GM21515 (cell line): Measurements from ENCODE around the gene SPP2.

Experiments used
- ATAC-seq: cut with Tn5 transposase; IDR thresholded peaks from one replicate; pipeline ENCODE4 v1.9.1; 2021; ENCODE audit not compliant: unreplicated experiment

Gene SPP2

GRCh38 chr2:234091883-234092282 lies 41.4 kb downstream of the SPP2 start:
- no peak for ATAC-seq

GRCh38 chr2:234092344-234092743 lies 41.8 kb downstream of the SPP2 start:
- ATAC-seq, result no peak

GRCh38 chr2:234095301-234095700 lies 44.8 kb downstream of the SPP2 start:
- ATAC-seq, result no peak

- no peak for ATAC-seq
Observed at GRCh38 chr2:234096164-234096563, 45.7 kb downstream of the SPP2 start.

- no peak for ATAC-seq
Observed at GRCh38 chr2:234098681-234099080, 48.2 kb downstream of the SPP2 start.

GRCh38 chr2:234099266-234099665 lies 48.8 kb downstream of the SPP2 start:
- ATAC-seq, result no peak

- ATAC-seq, result no peak
Observed at GRCh38 chr2:234100686-234101085, 50.2 kb downstream of the SPP2 start.

- no peak for ATAC-seq
Observed at GRCh38 chr2:234102112-234102511, 51.6 kb downstream of the SPP2 start.

- no peak for ATAC-seq
Observed at GRCh38 chr2:234107861-234108260, 57.4 kb downstream of the SPP2 start.

- no peak for ATAC-seq
Observed at GRCh38 chr2:234109321-234109720, 58.8 kb downstream of the SPP2 start.

GRCh38 chr2:234110219-234110618 lies 59.7 kb downstream of the SPP2 start:
- no peak for ATAC-seq

- ATAC-seq, result no peak
Observed at GRCh38 chr2:234111523-234111922, 61.0 kb downstream of the SPP2 start.

GRCh38 chr2:234116010-234116409 lies 65.5 kb downstream of the SPP2 start:
- no peak for ATAC-seq

- no peak for ATAC-seq
Observed at GRCh38 chr2:234121999-234122398, 71.5 kb downstream of the SPP2 start.

GRCh38 chr2:234125451-234126145 lies 75.1 kb downstream of the SPP2 start:
- no peak for ATAC-seq

GRCh38 chr2:234126146-234126470 lies 75.6 kb downstream of the SPP2 start:
- ATAC-seq, result no peak
